GM23248 (cell line): ENCODE results near the gene PFKP.

Experiments used
- EZH2 ChIP-seq: fragments of 200-600 bp; sonication (generic); IDR thresholded peaks from 2 replicates; pipeline ENCODE4 v1.6.1; 2018; ENCODE audit warnings: antibody characterized with exemption, mild to moderate bottlenecking; ENCODE audit not compliant: insufficient read depth, poor library complexity, severe bottlenecking
- EZH2phosphoT487 ChIP-seq: fragments of 200-600 bp; sonication (generic); IDR thresholded peaks from 2 replicates; pipeline ENCODE4 v1.6.1; 2018; ENCODE audit warnings: antibody characterized with exemption, moderate library complexity, mild to moderate bottlenecking, low read depth; ENCODE audit not compliant: insufficient read depth

- TF ChIP-seq EZH2 = no peak
- no peak for TF ChIP-seq EZH2phosphoT487
These were observed 42.3 kb downstream of the PFKP start for GRCh38 chr10:3109633-3110032.
